GM21737 (cell line): ENCODE results near the gene SPDYE2B.
"Not testable (repeated sequence)": the region's sequence is repeated elsewhere in the genome, so short reads cannot be mapped to it uniquely, and the experiment has no call there.

Experiments
- ATAC-seq: cut with Tn5 transposase; IDR thresholded peaks from one replicate; pipeline ENCODE4 v1.9.1; 2021; ENCODE audit warnings: mild to moderate bottlenecking, moderate library complexity; ENCODE audit not compliant: unreplicated experiment

Gene SPDYE2B

GRCh38 chr7:102649924-102650323, at the start of gene SPDYE2B:
Gene SPDYE2B, plus strand, starts transcription at chr7:102650319. Its CDS starts 2,030 bp downstream, at chr7:102652349.
- not testable (repeated sequence) for ATAC-seq

- not testable (repeated sequence) for ATAC-seq
These were observed 47.8 kb upstream of the SPDYE2B start for GRCh38 chr7:102602317-102602716.

- ATAC-seq: not testable (repeated sequence)
These were observed 45.5 kb upstream of the SPDYE2B start for GRCh38 chr7:102604431-102605145.

- not testable (repeated sequence) for ATAC-seq
These were observed 43.3 kb upstream of the SPDYE2B start for GRCh38 chr7:102606848-102607247.

GRCh38 chr7:102609734-102610133, 40.4 kb upstream of the SPDYE2B start:
- not testable (repeated sequence) for ATAC-seq

GRCh38 chr7:102610441-102610840, 39.7 kb upstream of the SPDYE2B start:
- ATAC-seq: not testable (repeated sequence)

GRCh38 chr7:102611013-102611674, 39.0 kb upstream of the SPDYE2B start:
- ATAC-seq: peak; percentile 38

- ATAC-seq: not testable (repeated sequence)
These were observed 38.3 kb upstream of the SPDYE2B start for GRCh38 chr7:102611675-102612325.

GRCh38 chr7:102613575-102614345, 36.4 kb upstream of the SPDYE2B start:
- peak; percentile 48 for ATAC-seq

- ATAC-seq: peak; percentile 12
These were observed 35.8 kb upstream of the SPDYE2B start for GRCh38 chr7:102614346-102614697.

- ATAC-seq: peak; percentile 0
These were observed 35.2 kb upstream of the SPDYE2B start for GRCh38 chr7:102614873-102615272.

- ATAC-seq: not testable (repeated sequence)
These were observed 34.2 kb upstream of the SPDYE2B start for GRCh38 chr7:102615930-102616329.

- ATAC-seq: peak; percentile 72
These were observed 33.5 kb upstream of the SPDYE2B start, which contains the start of gene RASA4 for GRCh38 chr7:102616507-102617125. Gene RASA4, minus strand, starts transcription at chr7:102616756. Its CDS starts 67 bp downstream, at chr7:102616689.

- ATAC-seq: not testable (repeated sequence)
These were observed 32.0 kb upstream of the SPDYE2B start for GRCh38 chr7:102618122-102618521.

GRCh38 chr7:102627271-102627904, 22.7 kb upstream of the SPDYE2B start:
- ATAC-seq: not testable (repeated sequence)

GRCh38 chr7:102630622-102631021, 19.5 kb upstream of the SPDYE2B start:
- not testable (repeated sequence) for ATAC-seq

GRCh38 chr7:102634299-102634698, 15.8 kb upstream of the SPDYE2B start:
- ATAC-seq: not testable (repeated sequence)

GRCh38 chr7:102635354-102635753, 14.8 kb upstream of the SPDYE2B start:
- not testable (repeated sequence) for ATAC-seq

GRCh38 chr7:102636956-102637355, 13.2 kb upstream of the SPDYE2B start:
- not testable (repeated sequence) for ATAC-seq

- not testable (repeated sequence) for ATAC-seq
These were observed 11.3 kb upstream of the SPDYE2B start for GRCh38 chr7:102638848-102639247.
